Measurements from ENCODE around the gene EGFL7. TPM values are rescaled to one million over a fixed set of nuclear protein-coding genes. Genes with fewer than 3 reads are reported as not detected.

EGFL7 gene
- total RNA-seq, 1 experiment from 2014 or later, result 38.0 TPM

GRCh38 chr9:136651860-136652259, 10.9 kb upstream of the EGFL7 start:
- Histone ChIP-seq H3K27me3 (ENCODE audit: insufficient read depth, low read length) (no peaks in the 10 kb centered on the region), H2BK5ac (ENCODE audit: insufficient read length, low read length) (no peak overlapping the region), H2BK12ac (ENCODE audit: insufficient read length, low read depth, low read length) (no peak overlapping the region), H3K4ac (ENCODE audit: low read depth, low read length) (no peak overlapping the region), H3K23ac (ENCODE audit: insufficient read length, low read depth, low read length) (no peak overlapping the region), H3K9ac (ENCODE audit: extremely low read depth, insufficient read length, low read length) (no peak overlapping the region), H4K91ac (ENCODE audit: insufficient read length, low read depth, low read length) (no peak overlapping the region), H3K79me1 (ENCODE audit: insufficient read depth, low read depth, low read length, poor library complexity, severe bottlenecking) (no peaks in the 10 kb centered on the region), H4K5ac (ENCODE audit: insufficient read length, low read depth, low read length) (no peak overlapping the region), H4K20me1 (ENCODE audit: control insufficient read depth, insufficient read depth, insufficient read length) (no peaks in the 10 kb centered on the region), H3T11ph (ENCODE audit: low read length) (no peak overlapping the region), H4K8ac (replicated peaks; ENCODE audit: insufficient read length, low read depth, low read length) (no peak overlapping the region), H3K79me2 (ENCODE audit: insufficient read depth, low read length) (no peaks in the 10 kb centered on the region), H2BK120ac (ENCODE audit: low read depth, low read length, poor library complexity, severe bottlenecking) (no peak overlapping the region), H2AFZ (ENCODE audit: low read length) (no peak overlapping the region), H3K4me1 (ENCODE audit: insufficient read depth, low read length) (no peaks in the 10 kb centered on the region), H2BK20ac (ENCODE audit: low read depth, low read length, poor library complexity, severe bottlenecking) (no peak overlapping the region), H3K18ac (ENCODE audit: insufficient read length, low read depth, low read length) (no peak overlapping the region), H3K23me2 (ENCODE audit: insufficient read length, low read depth, low read length, poor library complexity, severe bottlenecking) (no peaks in the 10 kb centered on the region), H3K4me2 (ENCODE audit: insufficient read depth, insufficient read length, low read length) (no peak overlapping the region), H3K14ac (ENCODE audit: insufficient read depth, low read length) (no peak overlapping the region), H2BK15ac (ENCODE audit: low read depth, low read length) (no peak overlapping the region), H3K27ac (ENCODE audit: insufficient read length, low read depth, low read length) (no peak overlapping the region), H3K56ac (ENCODE audit: insufficient read length, low read depth, low read length) (no peak overlapping the region), H3K9me3 (ENCODE audit: control insufficient read depth, low read depth, low read length) (no peaks in the 10 kb centered on the region), H2AK5ac (ENCODE audit: insufficient read length, low read length) (no peak overlapping the region)
- H3K4me3 Mint-ChIP-seq, result no peak overlapping the region
- no CpG with 5 or more reads among the region's 11 CpGs for WGBS (ENCODE audit: extremely low coverage, insufficient read length, low lambda C conversion rate)
- H3K36me3 Mint-ChIP-seq (ENCODE audit: insufficient read depth in 1 of 3, low read depth in 3 of 3), result no peaks in the 10 kb centered on the region
- H3K9me3 Mint-ChIP-seq, result no peaks in the 10 kb centered on the region; a peak in 1 of 5 replicates
- H3K4me1 Mint-ChIP-seq, result peaks cover 0 to 5% of the 10 kb centered on the region in 2 experiments; a peak in 1 of 4 replicates
- H3K27ac Mint-ChIP-seq, result no peak overlapping the region
- DNase-seq, result no peak
- H3K27me3 Mint-ChIP-seq (ENCODE audit: low read depth), result no peaks in the 10 kb centered on the region; the same call in 1 of the 2 replicates
- no peak for TF ChIP-seq CTCF (conservative IDR thresholded peaks at IDR 0.05)

All from H9 (cell line).